Activated naive CD4-positive, alpha-beta T cell treated with anti-CD3 and anti-CD28 coated beads, Interleukin-2, amount 50 U/mL, for 16 hours (primary cell): ENCODE results near the gene KIFAP3.
"Not testable (repeated sequence)": the region's sequence is repeated elsewhere in the genome, so short reads cannot be mapped to it uniquely, and the experiment has no call there.

ENCODE experiments used
- DNase-seq: peaks from one replicate; pipeline ENCODE4 v3.0.0-alpha.2; 2020

Gene KIFAP3

DNA sequence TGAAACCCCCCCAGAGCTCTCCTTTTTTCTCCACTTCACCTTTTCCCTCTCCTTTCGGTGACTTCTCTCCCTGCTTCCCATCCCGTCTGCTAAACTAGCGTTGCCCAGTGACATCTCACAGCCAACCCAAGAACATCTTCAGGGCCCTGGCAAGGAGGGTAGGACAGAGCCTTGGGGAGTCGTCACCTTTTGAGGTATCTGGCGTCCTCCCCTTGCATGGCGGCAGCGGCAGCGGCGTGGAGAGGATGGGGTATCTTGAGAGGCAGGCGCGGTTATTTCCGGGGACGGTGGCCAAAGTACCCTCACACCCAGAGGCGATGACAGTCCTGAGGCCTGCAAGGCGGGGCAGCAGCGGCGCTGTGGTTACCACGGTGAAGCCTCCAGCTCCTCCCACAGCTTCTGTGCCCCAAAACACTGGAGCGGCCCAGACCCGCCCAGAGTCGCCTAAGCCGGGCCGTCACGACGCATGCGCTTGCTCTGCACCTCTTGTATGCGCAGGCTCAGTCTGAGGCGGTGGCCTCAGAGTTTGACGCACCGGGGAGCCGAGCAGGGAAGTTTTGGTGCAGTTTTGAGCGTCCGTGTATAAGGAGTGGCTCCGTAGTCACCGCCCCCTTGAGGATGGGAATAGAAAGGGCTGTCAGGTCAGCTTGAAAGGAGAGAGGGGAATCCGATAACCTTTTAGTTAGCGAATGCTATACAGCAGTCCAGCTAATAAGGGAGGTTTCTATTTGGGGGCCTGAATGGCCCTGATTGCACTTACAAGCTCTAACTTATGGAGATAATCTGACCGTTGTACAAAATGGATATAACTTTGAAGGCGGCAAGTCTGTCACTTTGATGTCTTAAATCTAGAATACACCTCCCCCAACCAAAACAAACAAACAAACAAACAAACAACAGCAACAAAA is at the start of gene KIFAP3:
KIFAP3 (minus strand) TSS at position 446 of the 908 bp plus-strand sequence; CDS start at position 218, 228 bp downstream.
- peak; percentile 95 for DNase-seq

DNA sequence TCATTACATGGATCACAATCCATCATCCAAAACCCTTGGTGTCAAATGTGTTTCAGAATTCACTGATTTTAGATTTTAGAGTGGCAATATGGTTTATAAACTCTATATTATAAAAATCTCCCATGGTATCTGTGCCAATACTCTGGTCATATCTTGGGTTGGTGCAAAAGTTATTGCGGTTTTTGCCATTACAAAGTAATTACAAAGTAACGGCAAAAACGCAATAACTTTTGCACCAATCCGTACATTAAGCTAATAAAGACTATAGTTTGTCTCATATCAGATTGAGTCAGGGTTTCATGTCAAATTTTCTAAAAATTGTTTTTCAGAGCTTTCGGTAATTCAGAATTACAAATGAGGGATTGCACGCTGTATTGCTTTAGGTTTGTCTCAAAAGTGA is 47.9 kb upstream of the KIFAP3 start:
- no peak for DNase-seq

DNA sequence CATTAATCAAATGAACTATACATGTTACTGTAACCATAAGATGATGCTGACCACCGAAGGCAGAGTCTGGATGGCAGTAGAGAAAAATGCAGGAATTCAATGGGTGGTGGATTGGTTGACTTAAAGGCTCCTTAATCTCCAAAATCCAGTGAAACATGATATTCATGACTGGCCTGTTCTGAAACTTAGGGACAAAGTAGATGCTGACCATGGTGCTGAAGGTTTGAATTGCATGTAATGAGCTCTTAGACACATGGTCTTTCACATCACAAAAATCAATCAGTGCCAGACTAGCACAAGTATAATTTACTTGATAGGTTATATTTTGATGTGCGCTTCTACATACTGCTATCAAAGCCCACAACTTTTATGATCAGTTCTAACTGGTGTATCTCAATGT is 40.4 kb upstream of the KIFAP3 start:
- no peak for DNase-seq

DNA sequence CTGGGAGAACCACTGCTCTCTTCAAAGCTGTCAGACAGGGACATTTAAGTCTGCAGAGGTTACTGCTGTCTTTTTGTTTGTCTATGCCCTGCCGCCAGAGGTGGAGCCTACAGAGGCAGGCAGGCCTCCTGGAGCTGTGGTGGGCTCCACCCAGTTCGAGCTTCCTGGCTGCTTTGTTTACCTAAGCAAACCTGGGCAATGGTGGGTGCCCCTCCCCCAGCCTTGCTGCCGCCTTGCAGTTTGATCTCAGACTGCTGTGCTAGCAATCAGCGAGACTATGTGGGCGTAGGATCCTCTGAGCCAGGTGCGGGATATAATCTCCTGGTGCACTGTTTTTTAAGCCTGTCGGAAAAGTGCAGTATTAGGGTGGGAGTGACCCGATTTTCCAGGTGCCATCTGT is 38.6 kb upstream of the KIFAP3 start:
- DNase-seq: not testable (repeated sequence)

- DNase-seq: no peak
These were observed 23.0 kb upstream of the KIFAP3 start for GRCh38 chr1:170097449-170097948.

GRCh38 chr1:170096806-170097340 is 22.4 kb upstream of the KIFAP3 start:
- DNase-seq: no peak

- no peak for DNase-seq
These were observed 21.7 kb upstream of the KIFAP3 start for GRCh38 chr1:170095976-170096748.

- not testable (repeated sequence) for DNase-seq
These were observed 20.5 kb upstream of the KIFAP3 start for GRCh38 chr1:170094697-170095616.

GRCh38 chr1:170086399-170087032 is 12.0 kb upstream of the KIFAP3 start:
- DNase-seq: no peak

DNA sequence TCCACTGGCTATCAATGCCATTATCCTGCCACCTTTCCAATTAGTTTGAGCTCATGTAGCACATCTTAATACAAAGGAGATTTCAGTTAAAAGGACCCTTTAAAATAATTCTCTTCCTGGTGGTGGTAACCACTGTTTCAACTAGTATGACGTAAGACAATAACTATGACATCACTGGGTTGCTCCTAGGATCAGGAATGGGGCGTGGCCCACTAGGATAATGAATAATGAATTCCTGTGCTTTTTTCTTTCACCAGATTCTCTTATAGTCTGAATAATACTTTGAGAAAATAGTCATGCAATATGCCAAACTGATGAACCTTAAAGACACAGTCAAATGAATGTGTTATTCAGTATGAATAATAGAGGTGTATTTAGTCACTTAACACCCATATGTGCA is 10.6 kb upstream of the KIFAP3 start:
- no peak for DNase-seq

GRCh38 chr1:170078610-170079189 is 4.2 kb upstream of the KIFAP3 start:
- DNase-seq: no peak

DNA sequence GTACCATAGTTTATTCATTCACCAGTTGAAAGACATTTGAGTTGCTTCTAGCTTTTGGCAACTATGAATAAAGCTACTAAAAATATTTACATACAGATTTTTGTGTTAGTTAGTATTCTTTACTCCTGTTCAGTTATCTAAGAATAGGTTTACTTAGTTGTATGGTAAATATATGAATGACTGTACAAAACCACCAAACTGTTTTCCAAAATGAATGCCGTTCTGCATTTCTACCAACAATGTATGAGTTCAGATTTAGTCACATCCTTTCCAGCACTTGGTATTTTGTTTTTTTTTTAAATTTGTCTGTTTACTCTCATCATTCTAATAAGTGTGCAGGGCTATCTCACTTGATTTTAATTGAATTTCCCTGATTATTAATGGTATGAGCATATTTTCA is 3.4 kb upstream of the KIFAP3 start:
- DNase-seq: no peak

DNA sequence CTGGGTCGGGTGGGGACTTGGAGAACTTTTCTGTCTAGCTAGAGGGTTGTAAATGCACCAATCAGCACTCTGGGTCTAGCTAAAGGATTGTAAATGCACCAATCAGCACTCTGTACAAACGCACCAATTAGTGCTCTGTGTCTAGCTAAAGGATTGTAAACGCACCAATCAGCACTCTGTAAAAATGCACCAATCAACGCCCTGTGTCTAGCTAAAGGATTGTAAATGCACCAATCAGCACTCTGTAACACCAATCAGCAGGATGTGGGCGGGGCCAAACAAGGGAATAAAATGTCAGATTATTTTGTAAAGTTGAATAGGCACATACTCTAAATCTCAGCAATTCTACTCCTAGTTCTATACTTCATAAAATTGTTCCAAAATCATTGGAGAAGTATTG is 2.5 kb upstream of the KIFAP3 start:
- not testable (repeated sequence) for DNase-seq

DNA sequence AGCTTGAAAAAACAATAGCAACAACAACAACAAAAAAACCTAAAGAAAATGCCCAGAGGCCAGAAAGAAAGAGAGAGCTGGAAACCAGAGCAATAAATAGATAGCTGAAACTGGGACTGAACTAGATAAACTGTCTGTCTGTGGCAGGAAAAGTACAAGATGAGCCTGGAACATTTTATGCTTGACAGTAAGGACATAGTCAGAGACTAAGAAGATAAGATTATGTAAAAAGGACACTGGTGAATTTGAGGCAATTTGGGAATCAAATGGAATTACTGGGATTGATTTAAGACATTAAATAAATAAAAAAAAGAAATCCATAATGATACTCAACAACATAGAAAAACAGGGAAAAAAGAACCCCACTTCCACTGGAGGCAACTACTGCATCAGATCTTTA is 1.7 kb upstream of the KIFAP3 start:
- no peak for DNase-seq

DNA sequence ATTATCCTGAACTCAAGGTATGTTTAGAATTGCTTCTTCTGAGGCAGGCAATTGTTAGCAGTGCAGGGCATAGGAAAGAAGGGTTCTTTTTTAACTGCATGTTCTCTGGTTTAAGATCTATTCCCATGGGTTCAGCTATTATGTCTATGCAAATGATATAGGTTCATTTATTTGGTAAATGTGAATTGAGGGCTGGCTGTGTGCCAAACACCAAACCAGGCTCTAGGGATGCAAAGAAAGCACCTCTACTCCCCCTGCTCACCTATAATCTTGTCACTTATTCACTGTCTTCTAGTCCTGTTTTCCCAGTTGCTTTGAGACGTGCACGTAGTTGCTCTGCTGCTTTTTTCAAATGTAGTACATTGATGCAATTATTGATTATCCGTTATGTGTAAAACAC is 691 bp upstream of the KIFAP3 start:
- no peak for DNase-seq

DNA sequence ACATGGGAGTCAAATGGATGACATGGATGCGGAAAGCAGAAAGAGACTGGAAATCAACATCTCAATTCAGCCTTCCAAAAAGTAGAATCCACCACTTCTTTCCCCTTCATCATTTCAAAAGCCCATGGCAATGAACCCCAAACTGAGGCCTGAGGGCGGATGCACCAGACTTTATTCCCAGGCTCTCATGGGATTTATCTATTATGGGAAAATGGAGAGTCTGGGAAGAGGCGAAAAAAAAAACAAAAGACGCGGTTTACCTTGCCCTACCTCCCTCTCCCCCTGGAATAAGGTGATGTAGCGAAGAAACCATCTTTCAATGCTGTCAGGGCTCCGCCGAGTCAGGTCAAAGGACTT is 624 bp downstream of the KIFAP3 start:
- no peak for DNase-seq

DNA sequence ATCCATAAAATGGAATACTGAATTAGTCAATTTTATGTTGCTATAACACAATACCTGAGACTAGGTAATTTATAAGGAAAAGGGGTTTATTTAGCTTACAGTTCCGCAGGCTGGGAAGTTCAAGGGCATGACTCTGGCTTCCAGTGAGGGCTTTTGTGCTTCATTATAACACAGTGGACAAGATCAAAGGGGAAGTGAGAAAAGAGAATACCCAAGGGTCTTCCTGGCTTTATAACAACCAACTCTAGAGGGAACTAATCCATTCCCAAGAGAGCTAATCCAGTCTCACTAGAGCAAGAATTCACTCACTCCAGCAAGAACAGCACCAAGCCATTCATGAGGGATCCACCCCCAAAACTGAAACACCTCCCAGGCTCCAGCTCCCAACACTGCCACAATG is 3.1 kb downstream of the KIFAP3 start:
- DNase-seq: no peak

DNA sequence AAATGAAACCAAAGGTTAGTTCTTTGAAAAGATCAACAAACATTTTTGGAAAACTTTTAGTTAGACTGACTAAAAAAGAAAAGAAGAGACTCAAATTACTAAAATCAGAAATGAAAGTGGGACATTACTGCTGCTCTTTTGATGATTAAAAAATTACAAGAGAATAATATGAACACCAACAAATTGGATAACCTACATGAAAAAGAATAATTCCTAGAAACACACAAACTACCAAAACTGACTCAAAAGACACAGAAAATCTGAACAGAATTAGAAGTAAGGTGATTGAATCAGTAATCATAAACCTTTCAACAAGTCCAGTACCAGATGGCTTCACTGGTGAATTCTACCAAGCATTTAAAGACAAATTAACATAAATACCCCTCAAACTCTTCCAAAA is 5.6 kb downstream of the KIFAP3 start:
- DNase-seq: no peak

DNA sequence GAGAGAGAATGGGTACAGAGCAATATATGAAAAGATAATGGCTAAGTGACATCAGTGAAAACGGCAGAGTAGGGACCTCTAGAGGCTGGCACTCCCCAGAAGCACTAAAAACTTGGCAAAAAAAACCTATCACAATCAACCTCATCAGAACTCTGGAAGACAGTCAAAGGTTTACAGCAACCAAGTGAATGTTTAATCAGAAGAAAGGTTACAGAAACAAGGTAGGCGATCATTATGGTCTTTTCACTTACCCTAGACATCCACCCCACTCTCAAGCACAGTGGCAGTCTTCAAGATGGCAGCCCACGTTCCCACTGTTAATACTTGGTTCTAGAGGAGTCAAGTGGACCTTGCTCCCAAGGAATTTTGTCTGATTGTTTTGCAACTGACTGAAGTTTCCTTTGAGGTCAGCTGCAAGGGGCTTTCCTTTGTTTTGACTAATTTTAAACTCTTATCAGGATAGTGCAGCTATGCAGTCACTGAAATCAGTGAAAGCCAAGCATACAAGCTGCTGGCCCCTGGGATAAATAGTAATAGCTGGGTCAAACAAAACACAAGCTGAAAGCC is 7.2 kb downstream of the KIFAP3 start:
- no peak for DNase-seq

DNA sequence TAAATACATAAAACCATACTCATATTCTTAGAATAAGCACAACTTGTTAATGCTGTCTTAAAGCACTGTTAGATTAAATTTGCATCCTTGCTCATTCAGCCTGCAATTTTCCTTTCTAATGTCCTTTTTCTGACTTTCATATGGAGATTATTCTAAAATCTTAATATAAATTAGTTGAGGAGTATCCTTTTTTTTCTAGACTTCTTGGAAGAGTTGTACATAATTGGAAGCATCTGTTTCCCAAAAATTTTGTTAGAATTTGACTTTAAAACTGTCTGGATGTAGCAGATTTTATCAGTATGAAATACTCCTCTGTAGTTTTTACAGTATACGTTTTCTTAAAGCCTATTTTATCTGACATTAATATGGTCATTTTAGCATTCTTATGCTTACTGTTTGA is 9.7 kb downstream of the KIFAP3 start:
- no peak for DNase-seq

DNA sequence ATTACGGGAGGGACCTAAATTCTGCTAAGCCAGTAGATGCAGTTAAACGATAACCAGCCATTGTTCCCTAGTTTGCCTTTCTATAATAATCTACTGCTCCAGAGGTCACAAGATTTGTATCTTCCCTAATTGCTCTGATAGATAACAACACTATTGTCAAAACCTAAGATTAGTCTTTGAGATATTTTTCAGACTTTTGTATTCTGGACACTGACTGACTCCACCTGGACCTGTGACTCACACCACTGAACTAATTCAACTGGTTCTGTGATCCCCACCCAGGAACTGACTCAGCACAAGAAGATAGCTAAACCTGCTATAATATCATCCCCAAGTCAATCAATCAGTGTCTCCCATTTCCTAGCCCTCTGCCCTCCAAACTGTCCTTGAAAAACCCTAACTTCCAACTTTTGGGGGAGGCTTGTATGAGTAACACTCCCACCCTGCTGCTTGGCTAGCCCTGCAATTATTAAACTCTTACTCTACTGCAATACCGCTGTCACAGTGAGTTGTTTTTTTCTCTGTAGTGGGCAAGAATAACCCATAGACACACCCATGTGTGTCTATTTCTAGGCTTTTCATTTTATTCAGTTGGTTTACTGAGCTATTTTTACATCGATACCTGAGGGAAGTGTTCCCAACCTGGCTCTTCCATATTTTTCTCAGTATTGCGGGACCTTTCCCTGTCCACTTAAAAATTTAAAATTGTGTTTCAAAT is 11.2 kb downstream of the KIFAP3 start:
- DNase-seq: no peak
